PC-9 (cell line): ENCODE results near the gene PIK3R3. TPM values are rescaled to one million over a fixed set of nuclear protein-coding genes. Genes with fewer than 3 reads are reported as not detected.

Experiments
- BruUV-seq: library from RNA; stranded (reverse); fragments of 400-500 nt; replicated peaks from 2 replicates; lab custom pipeline; 2021; lab: Mats Ljungman, UMichigan
- CTCF ChIA-PET: fragments of 300-600 bp; sonication (Branson Sonifier 250); formaldehyde crosslinking; loops from one replicate; lab custom pipeline; 2022; ENCODE audit warnings: antibody characterized with exemption; lab: Charles Lee
- POLR2A ChIA-PET: fragments of 300-600 bp; sonication (Branson Sonifier 250); formaldehyde crosslinking; loops from one replicate; lab custom pipeline; 2022; ENCODE audit warnings: antibody characterized with exemption; ENCODE audit not compliant: unreplicated experiment; lab: Charles Lee
- DNase-seq, 2 experiments: peaks; one replicate each; pipeline versions ENCODE4 v3.0.0 to v3.0.0-alpha.2; 2015 to 2022; ENCODE audit warnings: mixed read lengths in 1 of 2
- H2AFZ ChIP-seq: fragments of 200-600 bp; sonication (generic); 2 replicates; pipeline ENCODE4 v1.8.1; 2017; ENCODE audit warnings: antibody characterized with exemption
- H3F3A ChIP-seq: fragments of 200-600 bp; sonication (generic); 2 replicates; pipeline ENCODE4 v1.8.1; 2017; ENCODE audit warnings: antibody characterized with exemption, mild to moderate bottlenecking, low read depth; ENCODE audit not compliant: insufficient read depth
- H3K27ac ChIP-seq: fragments of 200-600 bp; sonication (generic); 2 replicates; pipeline ENCODE4 v1.6.1; 2016; ENCODE audit warnings: mixed run types
- H3K27me3 ChIP-seq: fragments of 200-600 bp; sonication (generic); 2 replicates; pipeline ENCODE4 v1.6.1; 2016; ENCODE audit warnings: low read depth, mixed run types; ENCODE audit not compliant: insufficient read depth
- H3K36me3 ChIP-seq: fragments of 200-600 bp; sonication (generic); 2 replicates; pipeline ENCODE4 v1.6.1; 2016; ENCODE audit warnings: low read depth, mixed run types
- H3K4me1 ChIP-seq: fragments of 200-600 bp; sonication (generic); replicated peaks from 2 replicates; pipeline ENCODE4 v1.6.1; 2016; ENCODE audit warnings: mixed run types; ENCODE audit not compliant: insufficient read depth
- H3K4me2 ChIP-seq: fragments of 200-600 bp; sonication (generic); 2 replicates; pipeline ENCODE4 v1.6.1; 2017; ENCODE audit warnings: mixed run types
- H3K4me3 ChIP-seq: fragments of 200-600 bp; sonication (generic); 2 replicates; pipeline ENCODE4 v1.6.1; 2016; ENCODE audit warnings: mixed run types
- H3K79me2 ChIP-seq: fragments of 200-600 bp; sonication (generic); 2 replicates; pipeline ENCODE4 v1.6.1; 2017; ENCODE audit warnings: low read depth, mixed run types
- H3K9me2 ChIP-seq: fragments of 200-600 bp; sonication (generic); 2 replicates; pipeline ENCODE4 v1.8.1; 2017; ENCODE audit warnings: mild to moderate bottlenecking; ENCODE audit not compliant: insufficient read depth
- H3K9me3 ChIP-seq: fragments of 200-600 bp; sonication (generic); 2 replicates; pipeline ENCODE4 v1.8.1; 2016; ENCODE audit warnings: low read depth; ENCODE audit not compliant: insufficient read depth
- H4K20me1 ChIP-seq: fragments of 200-600 bp; sonication (generic); 2 replicates; pipeline ENCODE4 v1.8.1; 2017; ENCODE audit not compliant: insufficient read depth
- CTCF ChIP-seq: fragments of 200-600 bp; sonication (generic); conservative IDR thresholded peaks from 2 replicates; pipeline ENCODE4 v1.6.1; 2017; ENCODE audit warnings: mixed run types, antibody characterized with exemption, mild to moderate bottlenecking, moderate library complexity
- EZH2 ChIP-seq: fragments of 200-600 bp; sonication (generic); IDR thresholded peaks from 2 replicates; pipeline ENCODE4 v1.8.0; 2017; ENCODE audit warnings: antibody characterized with exemption, low read depth
- intact Hi-C: fragments of 100-400 bp; cut with micrococcal nuclease; formaldehyde crosslinking; loops from one replicate; pipeline ENCODE4 v1.10.0; 2022; ENCODE audit not compliant: unreplicated experiment
- total RNA-seq: library from RNA; stranded (reverse); gene quantifications from 2 replicates; pipeline ENCODE4 v1.2.3, GENCODE V29; 2021

The PIK3R3 gene
- total RNA-seq, 1 experiment from 2014 or later = 44.2 TPM

- CTCF ChIA-PET = no interaction called here
- Histone ChIP-seq H3K36me3 (no peaks in the 10 kb centered on the region), H3K27me3 (no peaks in the 10 kb centered on the region), H4K20me1 (no peaks in the 10 kb centered on the region), H2AFZ (no peak overlapping the region), H3K4me1 (no peaks in the 10 kb centered on the region), H3K79me2 (no peaks in the 10 kb centered on the region), H3K9me3 (no peaks in the 10 kb centered on the region), H3K4me3 (no peak overlapping the region), H3K4me2 (no peak overlapping the region), H3F3A (no peaks in the 10 kb centered on the region), H3K9me2 (no peaks in the 10 kb centered on the region), H3K27ac (no peak overlapping the region)
- TF ChIP-seq EZH2 (no peak), CTCF (no peak)
- no peak for DNase-seq
- POLR2A ChIA-PET = interaction anchor here (0.6 kb wide), 2 partner anchors 13 to 50 kb away, joined by 3 read pairs; no protein-coding TSS in a partner anchor
- intact Hi-C loops = no loop called here
- no TSS peak for BruUV-seq
These were observed 134.3 kb downstream of the PIK3R3 start for GRCh38 chr1:45998020-45998617.

- H3F3A ChIP-seq = no peaks in the 10 kb centered on the region
- no TSS peak for BruUV-seq
- H3K4me1 ChIP-seq = no peaks in the 10 kb centered on the region
- H2AFZ ChIP-seq = no peak overlapping the region
- ChIA-PET POLR2A (interaction anchor here (0.5 kb wide), 1 partner anchor 1903 kb away, joined by 3 read pairs; no protein-coding TSS in a partner anchor), CTCF (no interaction called here)
- H3K27me3 ChIP-seq = no peaks in the 10 kb centered on the region
- no peaks in the 10 kb centered on the region for H3K36me3 ChIP-seq
- DNase-seq = no peak
- no peak overlapping the region for H3K4me2 ChIP-seq
- no peaks in the 10 kb centered on the region; the same call in 1 of the 2 replicates for H3K9me3 ChIP-seq
- H3K9me2 ChIP-seq = no peaks in the 10 kb centered on the region
- intact Hi-C loops = no loop called here
- no peak overlapping the region for H3K4me3 ChIP-seq
- TF ChIP-seq CTCF = no peak
- H4K20me1 ChIP-seq = no peaks in the 10 kb centered on the region
- no peaks in the 10 kb centered on the region for H3K79me2 ChIP-seq
- H3K27ac ChIP-seq = no peak overlapping the region
These were observed 137.1 kb downstream of the PIK3R3 start for GRCh38 chr1:45995298-45995697.

GRCh38 chr1:45994423-45994822 is 138.0 kb downstream of the PIK3R3 start:
- no peak for DNase-seq
- Histone ChIP-seq H3K4me3 (no peak overlapping the region), H3K9me3 (no peaks in the 10 kb centered on the region; the same call in 1 of the 2 replicates), H3K27ac (no peak overlapping the region), H2AFZ (no peak overlapping the region), H3K4me2 (no peak overlapping the region), H3K36me3 (no peaks in the 10 kb centered on the region), H3K27me3 (no peaks in the 10 kb centered on the region), H3K4me1 (no peaks in the 10 kb centered on the region), H3F3A (no peaks in the 10 kb centered on the region), H4K20me1 (no peaks in the 10 kb centered on the region), H3K79me2 (no peaks in the 10 kb centered on the region), H3K9me2 (no peaks in the 10 kb centered on the region)
- TF ChIP-seq EZH2 (no peak), CTCF (no peak)
- intact Hi-C loops = no loop called here
- CTCF ChIA-PET = no interaction called here
- POLR2A ChIA-PET = no interaction called here
- BruUV-seq = no TSS peak

Other genes starting within 250 kb of the PIK3R3 start
- gene TSPAN1, start 42.5 kb upstream of the PIK3R3 start, total RNA-seq = 134 and 139 TPM in 2 replicates
- gene P3R3URF, start 43.9 kb upstream of the PIK3R3 start, total RNA-seq = not detected in 2 replicates
- gene POMGNT1, start 65.8 kb upstream of the PIK3R3 start, total RNA-seq = 82.6 and 97.4 TPM in 2 replicates
- gene LURAP1, start 70.7 kb upstream of the PIK3R3 start, total RNA-seq = 0.57 TPM in 1 of 2 replicates, not detected in the other
- gene RAD54L, start 115.1 kb upstream of the PIK3R3 start, total RNA-seq = 44.8 and 56.4 TPM in 2 replicates
- 65.9 and 66.3 TPM in 2 replicates for gene LRRC41, start 171.0 kb upstream of the PIK3R3 start, total RNA-seq
- gene UQCRH, start 171.1 kb upstream of the PIK3R3 start, total RNA-seq = 457 and 551 TPM in 2 replicates
- 31.7 and 33.9 TPM in 2 replicates for gene NSUN4, start 208.2 kb upstream of the PIK3R3 start, total RNA-seq